GM23248 (cell line): Measurements from ENCODE around the gene OR4F6.

ENCODE experiments used
- EZH2 ChIP-seq: fragments of 200-600 bp; sonication (generic); IDR thresholded peaks from 2 replicates; pipeline ENCODE4 v1.6.1; 2018; ENCODE audit warnings: antibody characterized with exemption, mild to moderate bottlenecking; ENCODE audit not compliant: insufficient read depth, poor library complexity, severe bottlenecking
- EZH2phosphoT487 ChIP-seq: fragments of 200-600 bp; sonication (generic); IDR thresholded peaks from 2 replicates; pipeline ENCODE4 v1.6.1; 2018; ENCODE audit warnings: antibody characterized with exemption, moderate library complexity, mild to moderate bottlenecking, low read depth; ENCODE audit not compliant: insufficient read depth

DNA sequence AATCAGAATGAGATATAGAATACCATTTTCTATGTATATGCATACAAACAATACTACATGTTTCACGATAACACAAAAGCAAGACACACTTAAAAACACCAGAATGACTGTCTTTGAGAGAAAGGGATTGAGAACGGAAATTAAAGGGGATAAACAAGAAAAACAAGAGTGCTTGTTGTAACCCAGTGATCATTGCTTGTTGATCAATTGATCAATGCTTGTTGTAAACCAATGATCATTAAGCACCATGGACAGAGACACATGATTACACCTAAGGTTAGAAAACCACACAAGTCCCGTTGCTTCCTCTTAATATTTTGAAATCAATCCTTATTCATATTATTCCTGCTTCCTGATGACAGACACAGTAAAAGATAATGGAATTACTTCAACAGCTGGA, 7.6 kb downstream of the OR4F6 start:
- no peak for TF ChIP-seq EZH2phosphoT487
- TF ChIP-seq EZH2: no peak
